ENCODE measurements around the gene PECR.

- TF ChIP-seq CTCF (IDR thresholded peaks at IDR 0.05) (no peak), EZH2 (IDR thresholded peaks at IDR 0.05; ENCODE audit: borderline replicate concordance, insufficient read depth, low read depth, low read length, poor library complexity, severe bottlenecking) (no peak)
These were observed 31.3 kb upstream of the PECR start for GRCh38 chr2:216112926-216113325.

Measured in B cell (primary cell).